Colonic mucosa (tissue), 4 donors: ENCODE results near the gene ZCCHC12. TPM values are rescaled to one million over a fixed set of nuclear protein-coding genes. Genes with fewer than 3 reads are reported as not detected.

Experiments used
- DNase-seq: peaks from one replicate; pipeline ENCODE4 v3.0.0-alpha.2; 2020
- H3K27ac ChIP-seq: fragments of 200-600 bp; one replicate; pipeline ENCODE4 v1.8.0; 2021
- H3K27me3 ChIP-seq: fragments of 200-600 bp; one replicate; pipeline ENCODE4 v1.8.0; 2021
- H3K36me3 ChIP-seq: fragments of 200-600 bp; one replicate; pipeline ENCODE4 v1.8.0; 2021
- H3K4me1 ChIP-seq: fragments of 200-600 bp; one replicate; pipeline ENCODE4 v1.8.0; 2021; ENCODE audit warnings: mild to moderate bottlenecking
- H3K4me3 ChIP-seq: fragments of 200-600 bp; one replicate; pipeline ENCODE4 v1.8.0; 2021
- H3K9ac ChIP-seq, 2 donors: one replicate each; pipeline ENCODE4 v1.7.0; 2013; ENCODE audit warnings: control low read depth in 2 of 2, low read depth in 2 of 2, low read length in 2 of 2
- H3K9me3 ChIP-seq: fragments of 200-600 bp; one replicate; pipeline ENCODE4 v1.8.0; 2021
- CTCF ChIP-seq: fragments of 200-600 bp; IDR thresholded peaks from one replicate; pipeline ENCODE4 v1.8.0; 2022; ENCODE audit warnings: antibody characterized with exemption, mild to moderate bottlenecking
- intact Hi-C: fragments of 100-400 bp; cut with DNase I; formaldehyde crosslinking; loops from one replicate; pipeline ENCODE4 v1.14.1; 2022
- total RNA-seq, 2 donors: library from RNA; stranded (reverse); fragmentation: NEBNext Ultra II Directional in 1 of 2; extraction: Animal tissue kit (Norgen Biotek cat#: 25700) in 1 of 2; gene quantifications; one replicate each; pipeline ENCODE4 v1.2.1, GENCODE V29; 2021
- donor health status: healthy.
- donor health status: DM: no; HTN: no; CAD: no.
- donor health status: DM: no; HTN: no; CAD: no.

The ZCCHC12 gene
- total RNA-seq, 2 donors from 2014 or later: 0.37 TPM; not detected in 1

- Histone ChIP-seq H3K27me3 (peaks cover 3% of the 10 kb centered on the region), H3K9me3 (no peaks in the 10 kb centered on the region), H3K4me3 (peak overlapping the region; percentile 32), H3K9ac (no peak overlapping the region), H3K36me3 (no peaks in the 10 kb centered on the region), H3K4me1 (no peaks in the 10 kb centered on the region), H3K27ac (no peak overlapping the region)
- intact Hi-C loops: no loop called here
- peak; percentile 64 for TF ChIP-seq CTCF
- DNase-seq: peak; percentile 87
Measured at GRCh38 chrX:118839334-118839958, 15.8 kb downstream of the ZCCHC12 start.

GRCh38 chrX:118847676-118848075 is 24.1 kb downstream of the ZCCHC12 start:
- no peaks in the 10 kb centered on the region for H3K27me3 ChIP-seq
- intact Hi-C loops: loop anchor here (5.0 kb wide), 1 partner anchor 165 kb away; no protein-coding TSS in a partner anchor

GRCh38 chrX:118853596-118853995 is 30.0 kb downstream of the ZCCHC12 start:
- intact Hi-C loops: no loop called here
- no peak overlapping the region for H3K4me3 ChIP-seq

More at GRCh38 chrX:118847676-118848075, 24.1 kb downstream of the ZCCHC12 start:
- Histone ChIP-seq H3K9ac (no peak overlapping the region), H3K36me3 (no peaks in the 10 kb centered on the region), H3K9me3 (no peaks in the 10 kb centered on the region), H3K4me3 (no peak overlapping the region), H3K27ac (no peak overlapping the region), H3K4me1 (no peaks in the 10 kb centered on the region)
- peak; percentile 48 for TF ChIP-seq CTCF
- DNase-seq: no peak

GRCh38 chrX:118855681-118856310 is 32.2 kb downstream of the ZCCHC12 start:
- no peaks in the 10 kb centered on the region for H3K27me3 ChIP-seq
- intact Hi-C loops: no loop called here
- no peak overlapping the region for H3K9ac ChIP-seq
- TF ChIP-seq CTCF: no peak
- no peak for DNase-seq
- H3K4me3 ChIP-seq: no peak overlapping the region
- H3K27ac ChIP-seq: no peak overlapping the region
- no peaks in the 10 kb centered on the region for H3K9me3 ChIP-seq
- no peaks in the 10 kb centered on the region for H3K4me1 ChIP-seq
- no peaks in the 10 kb centered on the region for H3K36me3 ChIP-seq

More at GRCh38 chrX:118853596-118853995, 30.0 kb downstream of the ZCCHC12 start:
- no peaks in the 10 kb centered on the region for H3K27me3 ChIP-seq
- H3K9me3 ChIP-seq: no peaks in the 10 kb centered on the region
- no peak for DNase-seq
- H3K27ac ChIP-seq: no peak overlapping the region
- no peak for TF ChIP-seq CTCF
- no peaks in the 10 kb centered on the region for H3K36me3 ChIP-seq
- H3K4me1 ChIP-seq: no peaks in the 10 kb centered on the region
- no peak overlapping the region for H3K9ac ChIP-seq

- Histone ChIP-seq H3K4me1 (no peaks in the 10 kb centered on the region), H3K36me3 (no peaks in the 10 kb centered on the region), H3K9me3 (no peaks in the 10 kb centered on the region), H3K9ac (no peak overlapping the region), H3K27me3 (no peaks in the 10 kb centered on the region), H3K4me3 (no peak overlapping the region), H3K27ac (no peak overlapping the region)
- no peak for DNase-seq
- intact Hi-C loops: no loop called here
- no peak for TF ChIP-seq CTCF
Measured at GRCh38 chrX:118857006-118857405, 33.4 kb downstream of the ZCCHC12 start.
